K562 treated with DMSO at 1 percent for 48 hours (cell line): Measurements from ENCODE around the gene FN1. TPM values are rescaled to one million over a fixed set of nuclear protein-coding genes. Genes with fewer than 3 reads are reported as not detected.

Source experiments
- total RNA-seq: library from RNA; unstranded; fragments of 300-600 nt; gene quantifications from 2 replicates; pipeline ENCODE4 v1.2.3, GENCODE V29; 2022; ENCODE audit warnings: low replicate concordance; ENCODE audit errors: extremely low read depth

Gene FN1
- 508 and 791 TPM in 2 replicates for total RNA-seq

DNA sequence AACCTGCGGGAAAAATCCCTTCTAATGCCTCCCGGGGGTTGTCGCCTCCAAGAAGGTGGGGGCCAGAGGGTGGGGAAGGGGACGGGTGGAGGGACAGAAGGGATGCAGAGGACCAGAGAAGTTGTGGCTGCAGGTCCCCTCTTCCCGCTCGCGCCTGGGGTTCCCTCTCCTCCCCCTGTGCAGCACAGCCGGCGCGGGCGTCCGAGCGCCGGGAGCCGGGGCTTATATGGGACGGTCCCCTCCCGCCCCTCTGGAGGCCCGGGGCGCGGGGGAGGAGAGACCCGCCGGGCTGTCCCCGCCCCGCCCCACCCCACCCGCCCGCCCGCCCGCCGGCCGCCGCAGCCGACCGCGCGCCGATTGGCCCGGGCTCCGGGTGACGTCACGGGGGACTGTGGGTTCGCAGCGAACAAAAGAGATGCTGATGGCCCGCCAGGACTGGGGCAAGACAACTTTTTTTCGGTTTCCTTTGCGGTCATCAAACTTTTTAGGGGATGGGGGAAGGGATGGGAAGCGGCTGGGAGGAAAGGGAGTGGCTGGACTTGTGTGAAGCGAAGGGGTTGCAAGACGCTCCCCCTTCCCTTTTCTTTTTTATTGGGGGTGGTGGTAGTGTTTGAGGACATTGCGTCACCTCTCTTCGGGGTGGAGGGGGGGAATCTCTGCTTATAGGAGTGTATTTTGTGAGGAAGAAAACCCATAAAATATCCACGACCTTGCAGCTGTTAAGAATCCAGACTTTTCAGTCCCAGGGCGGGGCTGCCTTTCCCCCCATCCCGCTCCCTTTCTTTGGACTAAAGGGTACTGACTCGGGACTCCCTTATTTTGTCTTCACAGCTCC, at the start of gene FN1:
FN1 (minus strand) TSS at position 199 of the 835 bp plus-strand sequence. CDS start 266 bp downstream, outside the sequence.

DNA sequence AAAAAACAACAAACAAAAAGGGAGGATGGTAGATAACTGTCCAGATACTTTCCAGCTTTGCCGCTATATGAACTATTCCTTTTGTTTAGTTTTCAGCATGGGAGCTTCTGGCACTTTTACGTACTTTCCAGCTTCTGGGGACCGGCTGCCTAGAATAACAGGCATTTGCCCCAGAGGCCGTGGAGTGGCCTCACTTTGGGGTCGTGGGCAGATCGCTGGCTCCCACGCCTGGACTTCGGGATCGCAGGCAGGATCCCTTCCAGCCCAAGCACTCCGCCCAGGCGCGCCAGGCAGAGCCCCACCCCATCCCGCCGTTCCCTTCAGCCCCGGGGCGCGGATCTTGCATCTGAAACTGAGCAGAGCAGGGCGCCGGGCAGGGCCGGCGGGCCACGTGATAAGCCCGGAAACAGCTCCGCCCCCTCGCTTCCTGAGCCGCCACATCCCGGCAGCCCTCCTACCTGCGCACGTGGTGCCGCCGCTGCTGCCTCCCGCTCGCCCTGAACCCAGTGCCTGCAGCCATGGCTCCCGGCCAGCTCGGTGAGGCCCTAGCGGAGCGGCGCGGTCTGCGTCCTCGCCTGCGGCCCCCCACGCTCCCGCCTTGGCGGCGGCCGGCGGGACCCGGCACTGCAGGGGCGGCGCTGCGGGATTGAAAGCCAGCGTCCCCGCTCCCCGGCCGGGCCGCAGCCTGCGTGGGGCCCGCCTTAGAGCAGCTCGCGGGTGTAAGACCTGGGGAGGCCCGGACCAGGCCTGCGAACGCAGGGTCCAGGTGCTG, 124.1 kb downstream of the FN1 start, which contains the start of gene ATIC:
ATIC (plus strand) TSS at position 435 of the 772 bp plus-strand sequence; CDS start at position 519, 84 bp downstream.

Other genes starting within 250 kb of the FN1 start
- not detected in 2 replicates for gene ATIC, start 124.0 kb downstream of the FN1 start, total RNA-seq